Activated T-cell treated with anti-CD3 and anti-CD28 coated beads, Interleukin-2, amount 50 U/mL, for 24 hours (primary cell): ENCODE measurements around the gene EIF2B2.

Source experiments
- DNase-seq: peaks from one replicate; pipeline ENCODE4 v3.0.0-alpha.2; 2020
- H3K27ac Mint-ChIP-seq: 2 replicates; pipeline ENCODE4 v1.8.0; 2020; ENCODE audit warnings: mild to moderate bottlenecking, mixed read lengths
- H3K27me3 Mint-ChIP-seq: 2 replicates; pipeline ENCODE4 v1.8.0; 2020; ENCODE audit warnings: mixed read lengths
- H3K36me3 Mint-ChIP-seq: 2 replicates; pipeline ENCODE4 v1.8.0; 2020; ENCODE audit warnings: low read depth, mixed read lengths
- H3K4me1 Mint-ChIP-seq: 2 replicates; pipeline ENCODE4 v1.8.0; 2020; ENCODE audit warnings: low read depth, mixed read lengths
- H3K4me3 Mint-ChIP-seq: 2 replicates; pipeline ENCODE4 v1.8.0; 2020; ENCODE audit warnings: mild to moderate bottlenecking, moderate library complexity, mixed read lengths
- H3K9me3 Mint-ChIP-seq: 2 replicates; pipeline ENCODE4 v1.8.0; 2020; ENCODE audit warnings: mixed read lengths

The EIF2B2 gene

GRCh38 chr14:75002392-75003249 is at the start of gene EIF2B2:
EIF2B2 (plus strand) TSS chr14:75002921; CDS start chr14:75002991, 70 bp downstream.
- Mint-ChIP-seq H3K27ac (peak within 1 kb of the TSS; percentile 97), H3K36me3 (peaks cover 49% of the 10 kb centered on the region), H3K27me3 (no peaks in the 10 kb centered on the region), H3K9me3 (no peaks in the 10 kb centered on the region), H3K4me1 (peaks cover 44% of the 10 kb centered on the region), H3K4me3 (peak within 1 kb of the TSS; percentile 97)
- DNase-seq = peak; percentile 99

- no peaks in the 10 kb centered on the region for H3K9me3 Mint-ChIP-seq
- H3K27ac Mint-ChIP-seq = no peak overlapping the region
- no peaks in the 10 kb centered on the region for H3K36me3 Mint-ChIP-seq
- no peak for DNase-seq
- H3K4me1 Mint-ChIP-seq = no peaks in the 10 kb centered on the region
- H3K27me3 Mint-ChIP-seq = peaks cover 18% of the 10 kb centered on the region
- no peak overlapping the region for H3K4me3 Mint-ChIP-seq
Observed at GRCh38 chr14:74953686-74954085, 49.0 kb upstream of the EIF2B2 start.

- Mint-ChIP-seq H3K27me3 (peaks cover 18% of the 10 kb centered on the region), H3K9me3 (no peaks in the 10 kb centered on the region), H3K4me1 (no peaks in the 10 kb centered on the region), H3K4me3 (no peak overlapping the region), H3K36me3 (no peaks in the 10 kb centered on the region), H3K27ac (no peak overlapping the region)
- DNase-seq = no peak
Observed at GRCh38 chr14:74954232-74954946, 48.3 kb upstream of the EIF2B2 start.

- no peak overlapping the region for H3K27ac Mint-ChIP-seq
- no peaks in the 10 kb centered on the region for H3K36me3 Mint-ChIP-seq
- no peaks in the 10 kb centered on the region for H3K9me3 Mint-ChIP-seq
- peaks cover 18% of the 10 kb centered on the region for H3K27me3 Mint-ChIP-seq
- no peak for DNase-seq
- H3K4me1 Mint-ChIP-seq = no peaks in the 10 kb centered on the region
- H3K4me3 Mint-ChIP-seq = peak overlapping the region; percentile 42
Observed at GRCh38 chr14:74954947-74955228, 47.8 kb upstream of the EIF2B2 start.

GRCh38 chr14:74955229-74956026 is 47.3 kb upstream of the EIF2B2 start, which contains the start of gene PGF:
PGF (minus strand) TSS chr14:74955597; CDS start chr14:74955242, 355 bp downstream.
- Mint-ChIP-seq H3K4me3 (peak within 1 kb of the TSS; percentile 42), H3K36me3 (no peaks in the 10 kb centered on the region), H3K4me1 (no peaks in the 10 kb centered on the region), H3K9me3 (no peaks in the 10 kb centered on the region), H3K27ac (no peak within 1 kb of the TSS), H3K27me3 (peaks cover 18% of the 10 kb centered on the region)
- peak; percentile 56 for DNase-seq

GRCh38 chr14:74956027-74956279 is 46.8 kb upstream of the EIF2B2 start:
- no peaks in the 10 kb centered on the region for H3K4me1 Mint-ChIP-seq
- H3K36me3 Mint-ChIP-seq = no peaks in the 10 kb centered on the region
- peak overlapping the region; percentile 34 for H3K4me3 Mint-ChIP-seq
- no peak for DNase-seq
- H3K27ac Mint-ChIP-seq = no peak overlapping the region
- peaks cover 18% of the 10 kb centered on the region for H3K27me3 Mint-ChIP-seq
- H3K9me3 Mint-ChIP-seq = no peaks in the 10 kb centered on the region

GRCh38 chr14:74956280-74957072 is 46.2 kb upstream of the EIF2B2 start:
- no peak overlapping the region for H3K27ac Mint-ChIP-seq
- no peaks in the 10 kb centered on the region for H3K4me1 Mint-ChIP-seq
- H3K4me3 Mint-ChIP-seq = no peak overlapping the region
- H3K27me3 Mint-ChIP-seq = peaks cover 18% of the 10 kb centered on the region
- DNase-seq = no peak
- H3K9me3 Mint-ChIP-seq = no peaks in the 10 kb centered on the region
- H3K36me3 Mint-ChIP-seq = no peaks in the 10 kb centered on the region

GRCh38 chr14:74959596-74960180 is 43.0 kb upstream of the EIF2B2 start:
- no peak for DNase-seq
- Mint-ChIP-seq H3K27ac (no peak overlapping the region), H3K4me3 (no peak overlapping the region), H3K27me3 (peaks cover 11% of the 10 kb centered on the region), H3K9me3 (no peaks in the 10 kb centered on the region), H3K36me3 (no peaks in the 10 kb centered on the region), H3K4me1 (no peaks in the 10 kb centered on the region)

- Mint-ChIP-seq H3K9me3 (no peaks in the 10 kb centered on the region), H3K27me3 (peaks cover 8% of the 10 kb centered on the region), H3K4me1 (no peaks in the 10 kb centered on the region), H3K36me3 (no peaks in the 10 kb centered on the region), H3K4me3 (no peak overlapping the region), H3K27ac (no peak overlapping the region)
- no peak for DNase-seq
Observed at GRCh38 chr14:74960736-74961135, 42.0 kb upstream of the EIF2B2 start.

GRCh38 chr14:74961238-74961911 is 41.3 kb upstream of the EIF2B2 start:
- H3K36me3 Mint-ChIP-seq = no peaks in the 10 kb centered on the region
- DNase-seq = no peak
- no peak overlapping the region for H3K4me3 Mint-ChIP-seq
- H3K4me1 Mint-ChIP-seq = peaks cover 1% of the 10 kb centered on the region
- H3K27ac Mint-ChIP-seq = no peak overlapping the region
- no peaks in the 10 kb centered on the region for H3K9me3 Mint-ChIP-seq
- H3K27me3 Mint-ChIP-seq = peaks cover 1% of the 10 kb centered on the region

- Mint-ChIP-seq H3K4me3 (no peak overlapping the region), H3K9me3 (no peaks in the 10 kb centered on the region), H3K27ac (no peak overlapping the region), H3K27me3 (no peaks in the 10 kb centered on the region), H3K4me1 (peaks cover 1% of the 10 kb centered on the region), H3K36me3 (no peaks in the 10 kb centered on the region)
- DNase-seq = no peak
Observed at GRCh38 chr14:74962046-74962445, 40.7 kb upstream of the EIF2B2 start.

- no peak overlapping the region for H3K4me3 Mint-ChIP-seq
- DNase-seq = no peak
- H3K36me3 Mint-ChIP-seq = no peaks in the 10 kb centered on the region
- no peaks in the 10 kb centered on the region for H3K27me3 Mint-ChIP-seq
- no peak overlapping the region for H3K27ac Mint-ChIP-seq
- no peaks in the 10 kb centered on the region for H3K9me3 Mint-ChIP-seq
- H3K4me1 Mint-ChIP-seq = peaks cover 1% of the 10 kb centered on the region
Observed at GRCh38 chr14:74962493-74962892, 40.2 kb upstream of the EIF2B2 start.

GRCh38 chr14:74963178-74963704 is 39.5 kb upstream of the EIF2B2 start:
- H3K27ac Mint-ChIP-seq = no peak overlapping the region
- peaks cover 1% of the 10 kb centered on the region for H3K4me1 Mint-ChIP-seq
- no peak for DNase-seq
- H3K27me3 Mint-ChIP-seq = no peaks in the 10 kb centered on the region
- H3K4me3 Mint-ChIP-seq = no peak overlapping the region
- H3K36me3 Mint-ChIP-seq = no peaks in the 10 kb centered on the region
- no peaks in the 10 kb centered on the region for H3K9me3 Mint-ChIP-seq
